Daoy (cell line): ENCODE measurements around the gene SRD5A1. TPM values are rescaled to one million over a fixed set of nuclear protein-coding genes. Genes with fewer than 3 reads are reported as not detected.

Experiments
- DNase-seq: peaks from one replicate; pipeline ENCODE4 v3.0.0-alpha.2; 2015; ENCODE audit warnings: low read depth
- total RNA-seq: library from RNA; depleted of rRNA; stranded (reverse); fragments of >200 nt; shearing (Covaris generic); gene quantifications from 2 replicates; pipeline ENCODE4 v1.2.3, GENCODE V29; 2014

SRD5A1 gene
- total RNA-seq, 1 experiment from 2014 or later, result 8.6 TPM

DNA sequence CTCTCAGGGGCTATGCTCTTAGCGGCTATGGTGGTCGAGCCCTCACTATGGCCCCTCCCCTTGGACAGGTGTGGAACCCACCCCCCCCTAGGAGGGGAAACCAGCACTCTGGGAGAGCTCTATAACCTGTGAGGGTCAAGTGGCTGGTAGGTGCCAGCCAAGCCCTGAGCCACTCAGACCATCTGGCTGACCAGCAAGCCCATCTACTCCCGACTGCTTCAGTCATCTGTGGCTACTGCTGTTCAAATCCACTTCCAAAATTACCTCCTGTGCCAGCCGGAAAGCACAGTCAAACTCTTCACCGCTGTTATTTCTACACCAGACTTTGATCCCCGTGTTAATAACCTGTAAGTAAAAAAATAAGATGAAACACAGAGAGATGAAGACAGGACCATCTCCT lies 28.9 kb upstream of the SRD5A1 start:
- DNase-seq, result no peak

DNA sequence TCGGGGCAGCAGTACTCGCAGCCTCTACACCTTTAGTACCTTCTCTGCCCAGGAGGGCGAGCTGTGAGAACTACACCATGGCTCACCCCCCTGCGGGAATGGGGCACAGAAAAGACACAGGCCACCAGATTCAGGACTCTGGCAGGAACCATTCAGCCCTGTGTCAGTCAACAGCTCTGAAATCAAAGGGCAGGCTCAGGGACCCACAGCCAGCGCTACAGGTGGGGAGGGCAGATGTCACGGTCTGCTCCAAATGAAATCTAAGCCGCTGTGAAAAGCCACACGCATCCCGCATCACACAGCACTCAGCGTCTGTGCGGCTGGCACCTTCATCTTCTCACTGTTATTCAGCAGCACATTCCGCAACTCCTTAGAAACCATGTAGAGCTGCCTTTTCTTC lies 28.3 kb upstream of the SRD5A1 start:
- DNase-seq, result no peak

DNA sequence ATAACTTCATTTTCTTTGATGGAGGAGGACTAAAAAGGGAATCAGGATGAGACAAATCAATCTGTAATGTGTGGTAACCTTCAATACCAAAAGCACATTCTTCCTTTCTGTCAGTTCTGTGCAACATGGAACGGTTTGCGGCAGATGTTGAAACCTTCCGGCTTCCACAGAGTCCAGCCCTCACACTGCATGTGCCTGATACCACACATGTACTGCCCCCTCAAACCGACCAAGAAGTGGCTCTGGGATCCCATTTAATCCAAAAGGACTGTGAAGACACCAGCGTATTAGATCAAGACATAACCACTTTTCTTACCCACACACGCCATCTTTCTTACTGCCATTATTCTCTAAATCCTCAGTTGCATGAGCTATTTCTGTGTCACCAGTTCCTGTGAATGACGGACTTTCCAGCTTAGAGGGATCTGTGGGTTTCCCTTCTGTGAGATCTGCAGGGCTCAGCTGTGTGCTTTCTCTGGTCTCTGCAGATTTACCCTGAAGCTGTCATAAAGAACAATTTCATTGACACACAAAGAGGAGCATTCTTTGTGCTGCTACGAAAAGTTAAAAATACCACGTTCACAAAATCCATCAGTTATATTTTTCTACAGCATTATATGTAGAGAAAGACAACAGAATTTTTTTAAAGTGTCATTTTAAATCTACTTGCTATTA lies 26.2 kb upstream of the SRD5A1 start:
- DNase-seq, result no peak

DNA sequence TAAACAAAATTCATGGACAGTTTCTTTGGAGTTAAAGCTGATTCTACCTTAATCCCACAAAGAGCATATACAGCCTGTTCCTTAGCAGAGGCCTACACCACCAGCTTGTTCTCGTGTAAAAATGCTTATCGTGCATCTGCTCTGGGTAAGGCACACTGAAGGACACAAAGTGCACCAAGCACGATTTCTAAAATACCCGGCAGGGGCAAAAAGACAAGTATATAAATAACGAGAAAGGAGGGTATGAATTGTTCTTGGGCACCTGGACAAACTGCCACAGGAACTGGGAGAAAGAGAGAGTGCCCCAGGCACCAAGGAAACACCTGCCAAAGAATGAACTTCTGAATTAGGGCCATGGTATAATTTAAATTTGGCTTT lies 25.7 kb upstream of the SRD5A1 start:
- no peak for DNase-seq

DNA sequence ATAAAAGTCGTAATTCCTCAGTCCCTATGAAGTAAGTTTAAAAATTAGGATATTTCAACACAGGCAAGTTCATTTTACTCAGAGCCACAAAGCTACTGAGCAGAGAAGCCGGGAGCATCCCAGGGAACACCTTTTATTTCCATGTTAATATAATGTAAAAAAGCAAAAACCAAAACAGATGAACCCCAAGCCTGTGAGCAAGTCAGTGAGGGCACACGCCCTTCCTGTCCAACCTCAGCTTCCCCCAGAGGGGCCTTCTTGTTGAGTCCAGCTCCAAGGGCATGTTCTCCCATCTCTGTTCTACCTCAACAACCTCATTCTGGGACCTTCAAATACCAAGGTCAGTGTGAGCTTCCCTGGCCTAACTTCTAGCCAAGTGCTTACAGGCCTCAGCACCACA lies 25.2 kb upstream of the SRD5A1 start:
- no peak for DNase-seq

DNA sequence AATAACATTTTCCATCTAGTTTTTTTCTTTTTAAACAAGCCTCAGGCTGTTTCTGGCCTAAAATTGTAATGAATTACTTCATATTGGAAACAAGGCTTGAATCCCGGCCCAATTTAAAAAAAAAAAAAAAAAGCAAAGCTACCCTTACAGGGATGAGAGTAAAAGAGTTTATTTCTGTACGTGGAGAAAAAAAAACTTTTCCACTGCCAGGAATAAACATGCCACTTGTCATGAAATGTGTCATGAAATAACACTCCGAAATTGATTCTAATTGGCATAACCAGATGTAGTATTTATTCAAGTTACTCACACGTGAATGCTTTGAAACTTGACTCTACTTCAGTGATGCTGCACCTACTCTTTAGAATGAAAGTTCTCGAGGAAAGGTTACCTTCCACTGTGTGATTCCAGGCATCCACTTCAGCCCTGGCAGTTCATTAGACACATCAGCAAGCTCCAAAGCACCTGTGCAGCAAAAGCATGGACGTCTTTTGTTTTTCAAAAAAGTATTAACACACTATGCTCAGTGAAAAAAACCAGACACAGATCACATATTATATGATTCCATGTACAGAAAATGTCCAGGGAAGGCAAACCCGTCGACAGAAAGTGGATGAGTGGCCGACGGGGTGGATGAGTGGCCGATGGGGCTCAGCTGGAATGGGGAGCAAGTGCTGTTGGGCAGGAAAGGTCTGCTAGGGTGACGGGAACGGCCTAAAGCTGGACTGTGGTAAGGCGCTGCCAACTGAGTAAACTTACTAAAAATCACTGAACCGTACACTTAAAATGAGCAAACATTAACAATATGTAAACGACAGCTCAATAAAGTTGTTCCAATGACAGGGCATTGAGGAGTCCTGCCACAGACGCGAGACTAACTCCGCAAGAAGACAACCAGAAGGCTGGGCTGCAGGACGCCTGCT lies 21.6 kb upstream of the SRD5A1 start:
- no peak for DNase-seq

DNA sequence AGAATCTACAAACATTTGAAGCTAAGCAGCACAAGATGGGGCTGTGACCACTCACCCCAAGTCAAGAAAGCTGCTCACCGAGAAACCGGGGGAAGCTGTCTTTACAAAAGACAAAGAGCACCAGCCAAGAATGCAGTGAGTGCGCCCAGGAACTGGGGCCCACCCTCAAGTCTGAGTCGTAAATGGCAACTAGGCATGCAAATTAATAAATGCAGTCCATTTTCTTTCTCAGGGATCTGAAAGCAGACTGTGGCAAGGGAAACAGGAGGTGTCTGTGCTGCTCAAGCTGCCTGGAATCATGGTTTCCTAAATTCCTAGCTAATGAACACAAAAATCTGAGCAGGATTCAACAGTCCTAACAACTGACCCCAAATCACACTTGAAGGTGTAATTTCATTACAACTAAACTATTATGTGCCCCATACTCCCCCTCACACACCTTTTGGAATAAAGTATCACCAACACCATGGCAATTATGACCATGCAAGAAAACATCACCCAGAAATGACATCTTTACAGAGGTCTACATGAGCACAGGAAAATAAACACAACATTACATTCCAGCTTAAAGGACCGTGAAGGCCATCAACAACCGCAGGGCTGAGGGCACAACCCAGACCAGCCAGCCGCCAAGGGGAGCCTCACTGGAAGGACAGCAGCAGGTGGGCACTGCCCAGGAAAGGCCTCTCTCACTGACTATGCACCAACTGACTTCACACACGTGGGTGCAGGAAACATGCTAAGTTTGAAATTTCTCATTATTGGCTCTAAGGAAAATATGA lies 18.0 kb upstream of the SRD5A1 start:
- DNase-seq, result no peak

DNA sequence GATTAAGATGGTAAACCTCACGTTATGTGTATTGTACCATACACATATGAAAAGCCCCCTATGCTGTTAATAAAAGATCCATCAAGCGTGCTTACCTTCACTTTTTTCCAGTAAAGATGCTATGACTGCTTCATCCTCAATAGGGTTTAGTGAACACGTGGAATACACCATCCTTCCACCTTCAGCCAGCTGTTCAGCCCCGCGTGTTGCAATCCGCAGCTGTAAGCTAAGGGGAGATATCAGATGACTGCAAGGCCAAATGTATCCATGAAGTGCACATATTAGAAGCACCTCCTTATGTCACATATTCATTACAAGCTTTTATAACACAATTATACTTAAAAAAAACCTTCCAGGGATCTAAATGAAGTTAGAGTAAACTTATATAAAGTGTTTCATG lies 16.6 kb upstream of the SRD5A1 start:
- DNase-seq, result no peak

DNA sequence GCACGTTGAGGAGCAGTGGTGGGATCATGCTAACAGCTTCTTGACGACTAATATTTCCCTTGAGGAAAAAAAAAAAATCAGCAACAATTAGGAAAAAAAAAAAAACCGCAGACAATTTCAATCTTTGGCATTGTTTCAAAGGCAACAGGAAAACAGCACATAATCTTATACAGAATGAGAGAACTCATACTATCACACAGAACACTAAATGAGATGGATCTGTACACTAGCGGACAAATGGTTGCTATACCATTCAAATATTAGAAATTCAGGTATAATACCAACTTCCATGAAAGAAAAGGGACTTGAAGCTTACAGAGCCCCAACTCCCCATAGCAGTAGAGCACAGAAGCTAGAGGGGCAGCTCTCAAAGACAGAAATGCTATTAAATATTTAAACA lies 10.0 kb upstream of the SRD5A1 start:
- no peak for DNase-seq

DNA sequence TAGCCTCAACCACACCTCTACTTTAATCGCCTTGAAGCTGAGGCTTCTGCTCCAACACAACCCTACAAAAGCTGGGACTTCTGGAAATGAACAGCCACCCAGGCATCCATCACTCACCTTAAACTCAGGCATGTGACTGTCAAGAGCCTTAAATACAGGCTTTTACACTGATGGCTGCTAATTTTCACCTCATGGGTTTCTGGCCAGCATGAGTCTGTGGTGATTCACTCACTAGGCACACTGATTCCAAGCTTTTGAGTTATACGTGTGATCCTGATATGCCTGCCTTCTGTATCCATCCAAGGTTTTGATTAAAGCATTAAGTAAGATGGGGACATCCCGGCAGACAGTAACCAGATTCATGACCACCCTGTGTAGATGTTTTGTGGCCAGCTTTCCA lies 9.3 kb upstream of the SRD5A1 start:
- no peak for DNase-seq

DNA sequence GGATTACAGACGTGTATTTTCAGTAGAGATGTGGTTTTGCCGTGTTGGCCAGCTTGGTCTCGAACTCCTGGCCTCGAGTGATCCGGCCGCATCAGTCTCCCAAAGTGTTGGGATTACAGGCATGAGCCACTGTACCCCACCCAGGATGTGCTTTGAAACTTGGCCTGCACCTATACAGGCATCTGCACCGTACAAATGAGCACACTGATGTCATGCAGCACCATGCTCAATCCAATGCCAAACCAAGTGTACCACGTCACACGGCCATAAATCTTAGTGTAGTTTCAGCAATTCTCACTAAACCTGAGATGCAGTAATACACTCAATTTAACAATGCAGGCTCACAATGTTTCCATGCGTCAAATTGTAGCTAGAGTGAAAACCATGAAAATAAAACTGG lies 6.7 kb upstream of the SRD5A1 start:
- DNase-seq, result no peak

DNA sequence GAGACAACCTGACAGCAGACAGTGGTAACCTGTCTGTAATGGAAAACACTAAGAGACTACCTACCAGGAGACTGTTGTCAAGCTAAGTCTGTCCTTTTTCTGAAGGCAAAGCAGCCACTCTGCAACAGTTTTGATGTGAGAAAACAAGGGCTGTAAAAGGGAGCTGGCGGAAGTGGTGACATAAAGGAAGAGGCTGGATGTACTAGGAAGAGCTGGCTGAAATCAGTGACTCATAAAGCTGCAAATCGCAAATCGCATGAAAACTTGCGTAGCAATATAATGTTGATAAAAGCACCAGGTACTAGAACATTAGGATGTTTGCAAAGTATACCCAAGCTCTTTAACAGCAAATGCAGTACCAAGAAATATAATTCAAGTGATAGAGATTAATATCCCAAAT lies 1.8 kb upstream of the SRD5A1 start:
- DNase-seq, result no peak

DNA sequence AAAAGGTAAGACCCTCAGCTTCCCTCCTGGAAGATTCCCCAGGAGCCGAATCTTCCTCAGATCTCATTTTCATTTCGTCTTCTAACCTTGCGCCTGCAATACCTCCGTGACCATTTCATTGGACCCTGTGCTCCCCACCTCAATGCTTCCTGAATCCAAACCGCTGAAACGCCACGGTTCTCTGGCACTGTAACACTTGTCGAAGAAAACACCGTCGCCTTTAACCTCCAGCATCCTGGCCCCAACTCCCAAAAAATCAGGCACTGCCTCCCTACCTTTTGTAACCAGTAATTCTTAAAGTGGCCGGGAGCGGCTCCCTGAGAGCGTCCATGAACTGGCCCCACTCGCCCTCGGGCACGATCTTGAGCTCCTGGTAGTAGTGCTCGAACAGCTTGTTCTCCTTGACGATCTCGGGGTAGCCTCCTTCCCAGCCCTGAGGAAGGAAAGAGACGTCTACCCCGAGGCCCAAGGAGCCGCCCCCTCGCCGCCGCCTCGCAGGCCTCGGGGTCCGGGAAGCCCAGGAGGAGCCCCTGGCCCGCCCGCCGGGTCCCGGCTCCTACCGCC lies 834 bp upstream of the SRD5A1 start:
- DNase-seq, result no peak

DNA sequence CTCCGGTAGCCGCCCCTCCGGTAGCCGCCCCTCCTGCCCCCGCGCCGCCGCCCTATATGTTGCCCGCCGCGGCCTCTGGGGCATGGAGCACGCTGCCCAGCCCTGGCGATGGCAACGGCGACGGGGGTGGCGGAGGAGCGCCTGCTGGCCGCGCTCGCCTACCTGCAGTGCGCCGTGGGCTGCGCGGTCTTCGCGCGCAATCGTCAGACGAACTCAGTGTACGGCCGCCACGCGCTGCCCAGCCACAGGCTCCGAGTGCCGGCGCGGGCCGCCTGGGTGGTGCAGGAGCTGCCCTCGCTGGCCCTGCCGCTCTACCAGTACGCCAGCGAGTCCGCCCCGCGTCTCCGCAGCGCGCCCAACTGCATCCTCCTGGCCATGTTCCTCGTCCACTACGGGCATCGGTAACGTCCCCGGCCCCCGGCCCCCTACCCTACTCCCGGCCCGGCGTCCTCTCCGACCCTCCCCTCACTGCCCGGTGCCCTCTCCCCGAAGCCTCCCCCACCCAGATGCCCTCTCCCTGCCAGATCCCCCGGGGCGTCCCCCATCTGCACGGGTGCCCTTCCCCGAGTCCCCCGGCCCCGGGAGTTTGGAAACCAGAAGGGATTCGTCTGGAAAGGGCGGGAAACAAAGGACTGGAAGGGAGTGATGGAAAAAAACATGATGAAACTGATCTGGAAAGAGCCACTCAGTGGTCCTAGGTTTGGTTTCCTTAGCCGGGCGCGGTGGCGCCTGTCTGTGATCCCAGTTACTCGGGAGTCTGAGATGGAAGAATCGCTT lies 417 bp downstream of the SRD5A1 start:
- peak; percentile 58 for DNase-seq

DNA sequence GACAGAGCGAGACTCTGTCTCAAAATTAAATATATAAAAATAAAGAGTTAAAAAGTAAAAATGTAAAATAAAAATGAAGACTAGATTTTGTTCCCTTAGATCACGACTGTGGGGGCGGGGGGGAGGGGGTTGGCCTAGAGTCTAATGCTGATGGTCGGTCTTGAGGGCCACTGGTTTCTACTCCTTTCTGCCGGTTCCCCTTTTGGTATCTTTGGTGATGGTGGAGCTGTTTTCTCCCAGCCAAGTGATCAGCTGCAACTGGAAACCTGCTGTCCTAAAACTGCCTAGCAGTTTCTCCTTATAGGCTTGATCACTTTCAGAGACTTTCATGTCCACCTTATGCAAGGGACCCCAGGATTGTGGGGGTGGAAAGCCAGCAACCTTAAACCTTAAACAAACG lies 1.1 kb downstream of the SRD5A1 start:
- DNase-seq, result no peak

DNA sequence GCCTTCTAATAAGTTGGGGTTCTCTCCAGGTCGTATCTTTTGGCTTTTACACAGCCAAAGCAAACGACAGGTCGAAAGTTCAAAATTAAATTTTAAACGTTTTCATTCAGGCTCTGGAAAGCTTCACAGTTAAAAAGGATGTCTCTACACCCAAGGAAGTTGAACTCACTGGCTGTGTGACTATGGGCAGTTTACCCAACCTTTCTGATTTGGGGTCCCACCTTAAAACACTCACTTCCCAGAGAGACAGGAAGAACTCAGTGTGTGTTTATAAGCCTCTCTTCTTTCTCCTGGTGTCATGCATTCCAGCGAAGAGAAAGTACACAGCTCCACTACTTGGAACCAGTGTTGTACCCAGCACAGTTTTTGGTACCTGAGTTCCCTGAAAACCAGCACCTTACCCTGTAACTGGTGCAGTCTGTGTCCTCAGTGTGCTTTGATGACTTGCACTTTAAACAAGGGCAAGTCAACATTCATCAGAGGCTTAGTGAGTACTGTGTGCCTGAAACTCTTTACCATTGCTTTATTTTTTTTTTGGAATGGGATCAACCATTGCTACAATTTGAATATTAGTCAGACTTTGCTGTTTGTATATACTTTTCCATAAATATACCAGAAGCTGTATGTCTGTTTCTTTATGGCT lies 1.7 kb downstream of the SRD5A1 start:
- DNase-seq, result no peak

DNA sequence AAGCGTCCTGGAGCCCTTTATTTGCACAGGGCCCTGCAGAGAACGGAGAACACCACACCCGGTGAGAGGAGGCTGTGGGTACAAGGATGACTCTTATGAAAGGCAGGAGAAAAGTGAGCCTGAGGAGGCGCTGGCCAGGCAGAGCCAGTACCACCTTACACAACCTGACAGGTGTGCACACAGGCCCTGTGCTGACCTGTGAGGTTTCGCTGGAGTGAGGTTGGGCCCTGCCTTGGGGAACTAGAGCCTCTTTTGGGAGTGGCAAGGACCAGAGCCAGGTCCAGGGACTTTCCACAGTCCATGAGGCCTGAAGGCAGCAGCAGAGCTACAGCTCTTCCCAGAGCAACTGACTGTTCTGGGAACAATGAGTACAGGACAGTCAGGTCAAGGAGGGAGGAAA lies 3.1 kb downstream of the SRD5A1 start:
- DNase-seq, result no peak

DNA sequence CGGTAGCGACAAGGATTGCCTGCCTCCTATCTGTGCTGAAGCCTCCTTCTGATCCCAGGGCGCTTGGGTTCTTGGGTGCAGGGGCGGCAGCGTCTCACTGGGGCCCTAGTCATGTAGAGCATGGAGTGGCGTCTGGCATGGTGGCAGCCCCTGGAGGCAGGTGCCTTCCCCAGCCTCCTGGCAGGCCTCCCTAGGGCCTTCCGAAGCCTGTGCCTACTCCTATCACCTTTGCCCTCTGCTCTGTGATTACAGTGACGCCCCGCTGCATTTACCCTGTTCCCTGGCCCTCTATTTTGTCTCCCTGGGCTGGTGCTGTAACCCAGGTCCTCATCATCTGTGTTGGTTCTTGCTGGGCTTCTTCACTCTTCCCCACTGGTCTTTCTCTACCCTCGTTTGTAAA lies 3.8 kb downstream of the SRD5A1 start:
- DNase-seq, result no peak

DNA sequence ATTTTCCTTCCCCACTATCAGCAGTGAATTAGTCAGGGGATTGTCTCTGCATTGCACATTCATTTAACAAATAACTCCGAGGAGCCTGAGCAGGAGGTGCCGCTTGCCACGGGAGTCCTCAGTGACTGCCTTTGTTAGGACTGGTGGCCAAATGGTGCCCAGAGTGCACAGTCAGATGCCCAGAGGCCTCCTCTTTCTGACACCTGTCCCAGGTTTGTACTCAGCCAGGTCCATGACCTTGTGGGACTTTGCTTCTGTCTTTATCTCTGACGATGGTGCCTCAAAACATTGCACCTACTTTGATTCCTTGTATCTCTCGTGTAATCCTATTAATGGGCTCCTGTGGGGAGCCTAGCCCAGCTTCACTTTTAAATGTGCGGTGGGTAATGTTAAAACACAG lies 4.3 kb downstream of the SRD5A1 start:
- no peak for DNase-seq

DNA sequence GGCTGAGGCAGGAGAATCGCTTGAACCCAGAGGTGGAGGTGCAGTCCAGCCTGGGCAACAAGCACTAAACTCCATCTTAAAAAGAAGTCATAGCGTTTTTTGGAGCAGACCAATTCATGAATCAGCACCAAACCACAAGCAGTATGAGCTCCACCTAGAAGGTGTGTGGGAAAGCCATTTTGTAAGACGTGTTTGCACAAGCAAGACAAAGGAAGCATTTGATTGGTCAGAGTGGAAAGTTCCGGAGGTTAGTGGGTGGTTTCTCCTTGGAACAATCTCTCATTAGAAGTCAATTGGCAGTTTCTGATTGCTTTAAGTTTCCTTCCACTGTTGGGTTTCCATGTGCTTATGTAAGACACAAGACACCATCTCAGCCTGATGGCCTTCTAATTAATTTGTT lies 5.0 kb downstream of the SRD5A1 start:
- no peak for DNase-seq

DNA sequence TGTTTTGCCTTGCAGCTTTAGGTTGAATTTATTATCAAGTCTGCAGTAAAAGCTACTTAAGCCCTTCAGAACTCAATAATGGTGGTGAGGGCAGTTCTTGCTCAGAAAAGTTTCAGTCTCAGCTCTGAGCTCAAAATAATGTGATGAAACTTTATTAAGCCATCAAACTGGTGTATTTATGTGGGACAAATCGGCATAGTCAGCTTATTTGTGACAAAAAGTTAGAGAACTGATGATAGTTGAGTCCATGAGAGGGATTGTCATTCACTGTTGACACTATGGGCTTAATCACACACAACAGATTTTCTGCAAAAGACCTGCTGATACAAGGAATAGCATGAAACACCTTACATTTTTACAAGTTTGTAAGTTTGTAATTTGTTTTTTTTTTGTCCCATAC lies 9.4 kb downstream of the SRD5A1 start:
- DNase-seq, result no peak
